Trophoblast cell (in vitro differentiated cells and primary cell): ENCODE measurements around the gene COL2A1.
"Not testable (repeated sequence)": the region's sequence is repeated elsewhere in the genome, so short reads cannot be mapped to it uniquely, and the experiment has no call there.

ENCODE experiments used
- DNase-seq, 2 donors: peaks; one replicate each; pipeline ENCODE4 v3.0.0-alpha.2; 2016
- H2AFZ ChIP-seq: 2 replicates; pipeline ENCODE4 v1.6.1; 2013; ENCODE audit warnings: low read length, moderate library complexity, mild to moderate bottlenecking; ENCODE audit not compliant: insufficient read depth, poor library complexity
- H2AK5ac ChIP-seq: 2 replicates; pipeline ENCODE4 v1.6.1; 2013; ENCODE audit warnings: mild to moderate bottlenecking, low read length
- H2BK120ac ChIP-seq: 2 replicates; pipeline ENCODE4 v1.6.1; 2013; ENCODE audit warnings: low read length, mild to moderate bottlenecking, moderate library complexity; ENCODE audit not compliant: insufficient read depth, poor library complexity
- H2BK12ac ChIP-seq: 2 replicates; pipeline ENCODE4 v1.6.1; 2013; ENCODE audit warnings: mild to moderate bottlenecking, low read length, moderate library complexity
- H2BK5ac ChIP-seq: 2 replicates; pipeline ENCODE4 v1.6.1; 2013; ENCODE audit warnings: low read length, low read depth, moderate library complexity, mild to moderate bottlenecking; ENCODE audit not compliant: poor library complexity
- H3K14ac ChIP-seq: 2 replicates; pipeline ENCODE4 v1.6.1; 2013; ENCODE audit warnings: mild to moderate bottlenecking, low read length
- H3K18ac ChIP-seq: 2 replicates; pipeline ENCODE4 v1.6.1; 2013; ENCODE audit warnings: mild to moderate bottlenecking, low read length
- H3K23ac ChIP-seq: 2 replicates; pipeline ENCODE4 v1.6.1; 2013; ENCODE audit warnings: low read length
- H3K27ac ChIP-seq: 2 replicates; pipeline ENCODE4 v1.5.1; 2013; ENCODE audit warnings: low read depth, mild to moderate bottlenecking, inconsistent platforms, low read length, moderate library complexity
- H3K27me3 ChIP-seq: 2 replicates; pipeline ENCODE4 v1.6.1; 2013; ENCODE audit warnings: inconsistent platforms, mild to moderate bottlenecking, low read length, moderate library complexity; ENCODE audit not compliant: insufficient read depth
- H3K36me3 ChIP-seq, 2 experiments: 1 replicate in 1 of 2; 2 replicates in 1 of 2; pipeline ENCODE4 v1.6.1; 2013; ENCODE audit warnings: low read length in 2 of 2, mild to moderate bottlenecking in 2 of 2, moderate library complexity in 1 of 2; ENCODE audit not compliant: insufficient read depth in 2 of 2, control insufficient read depth in 1 of 2
- H3K4ac ChIP-seq: 2 replicates; pipeline ENCODE4 v1.6.1; 2013; ENCODE audit warnings: low read depth, mild to moderate bottlenecking, low read length, moderate library complexity
- H3K4me1 ChIP-seq, 2 experiments: 1 replicate in 1 of 2; 2 replicates in 1 of 2; pipeline ENCODE4 v1.6.1; 2013; ENCODE audit warnings: low read length in 2 of 2, mild to moderate bottlenecking in 2 of 2, moderate library complexity in 1 of 2; ENCODE audit not compliant: insufficient read depth in 2 of 2, control insufficient read depth in 1 of 2
- H3K4me2 ChIP-seq: 2 replicates; pipeline ENCODE4 v1.6.1; 2013; ENCODE audit warnings: inconsistent platforms, mild to moderate bottlenecking, low read length, moderate library complexity
- H3K4me3 ChIP-seq: 2 replicates; pipeline ENCODE4 v1.5.1; 2013; ENCODE audit warnings: mild to moderate bottlenecking, low read depth, low read length, inconsistent platforms
- H3K79me1 ChIP-seq: one replicate; pipeline ENCODE4 v1.6.1; 2013; ENCODE audit warnings: low read length
- H3K79me2 ChIP-seq: 2 replicates; pipeline ENCODE4 v1.6.1; 2013; ENCODE audit warnings: low read length, mild to moderate bottlenecking; ENCODE audit not compliant: control insufficient read depth, insufficient read depth, poor library complexity
- H3K9ac ChIP-seq: 2 replicates; pipeline ENCODE4 v1.6.1; 2013; ENCODE audit warnings: mild to moderate bottlenecking, low read length
- H3K9me3 ChIP-seq: 2 replicates; pipeline ENCODE4 v1.6.1; 2013; ENCODE audit warnings: low read depth, mild to moderate bottlenecking, control low read depth, inconsistent platforms, low read length; ENCODE audit not compliant: insufficient read depth
- H4K12ac ChIP-seq: 2 replicates; pipeline ENCODE4 v1.6.1; 2013; ENCODE audit warnings: low read depth, mild to moderate bottlenecking, low read length, moderate library complexity
- H4K8ac ChIP-seq: 2 replicates; pipeline ENCODE4 v1.6.1; 2013; ENCODE audit warnings: low read depth, mild to moderate bottlenecking, low read length, moderate library complexity
- H4K91ac ChIP-seq: one replicate; pipeline ENCODE4 v1.6.1; 2013; ENCODE audit warnings: low read depth, mild to moderate bottlenecking, low read length, moderate library complexity
- WGBS: extraction: QIAGEN DNeasy Blood & Tissue Kit; methylation state at CpG from one replicate; pipeline ENCODE4 v1.1.7; 2013; ENCODE audit warnings: missing lambda C conversion rate; ENCODE audit not compliant: insufficient read length, insufficient coverage; ENCODE audit errors: extremely low coverage; 5-methylcytosine and 5-hydroxymethylcytosine counted together

Gene COL2A1

GRCh38 chr12:47962198-47962597 lies 42.1 kb downstream of the COL2A1 start:
- Histone ChIP-seq H3K4me1 (peaks cover 4 to 6% of the 10 kb centered on the region in 2 experiments), H4K91ac (no peak overlapping the region), H3K79me1 (peaks cover 5% of the 10 kb centered on the region), H3K9ac (no peak overlapping the region), H2AFZ (no peak overlapping the region), H3K79me2 (peaks cover 2% of the 10 kb centered on the region), H2BK120ac (no peak overlapping the region), H2BK5ac (no peak overlapping the region), H3K4me3 (no peak overlapping the region), H3K14ac (no peak overlapping the region), H4K8ac (no peak overlapping the region), H4K12ac (no peak overlapping the region), H2BK12ac (peak overlapping the region; percentile 19), H3K27ac (no peak overlapping the region), H3K27me3 (no peaks in the 10 kb centered on the region), H3K4me2 (no peak overlapping the region), H3K23ac (no peak overlapping the region), H3K9me3 (peaks cover 10% of the 10 kb centered on the region), H3K36me3 (peaks cover 5 to 7% of the 10 kb centered on the region in 2 experiments), H3K4ac (no peak overlapping the region), H3K18ac (no peak overlapping the region), H2AK5ac (no peak overlapping the region)
- no CpG with 5 or more reads among the region's 11 CpGs for WGBS
- DNase-seq = no peak

GRCh38 chr12:47957671-47958070 lies 46.6 kb downstream of the COL2A1 start:
- H3K4me2 ChIP-seq, H3K79me1 ChIP-seq, H3K9ac ChIP-seq, H3K18ac ChIP-seq, H3K9me3 ChIP-seq, H2AK5ac ChIP-seq, H3K27ac ChIP-seq, H3K4me3 ChIP-seq, H4K91ac ChIP-seq, H3K36me3 ChIP-seq, H2BK12ac ChIP-seq, H3K79me2 ChIP-seq, H2BK120ac ChIP-seq, H3K23ac ChIP-seq, H2BK5ac ChIP-seq, H3K14ac ChIP-seq, H3K4ac ChIP-seq, H2AFZ ChIP-seq, H4K8ac ChIP-seq, H3K27me3 ChIP-seq, H4K12ac ChIP-seq, DNase-seq: not testable (repeated sequence)
- no CpG with 5 or more reads among the region's 1 CpG for WGBS
- H3K4me1 ChIP-seq = peaks cover 17 to 21% of the 10 kb centered on the region in 2 experiments

- no peak overlapping the region for H3K4me3 ChIP-seq
- H3K79me2 ChIP-seq = peaks cover 2% of the 10 kb centered on the region
- H4K8ac ChIP-seq = no peak overlapping the region
- H3K9ac ChIP-seq = no peak overlapping the region
- peaks cover 30 to 40% of the 10 kb centered on the region in 2 experiments for H3K4me1 ChIP-seq
- no peak overlapping the region for H4K91ac ChIP-seq
- H2BK120ac ChIP-seq = peak overlapping the region; percentile 12
- no peak overlapping the region for H3K14ac ChIP-seq
- WGBS = no CpG with 5 or more reads among the region's 3 CpGs
- H2AFZ ChIP-seq = no peak overlapping the region
- no peak overlapping the region for H3K4me2 ChIP-seq
- no peak for DNase-seq
- peaks cover 23% of the 10 kb centered on the region for H3K79me1 ChIP-seq
- no peaks in the 10 kb centered on the region for H3K27me3 ChIP-seq
- no peak overlapping the region for H3K23ac ChIP-seq
- no peak overlapping the region for H2AK5ac ChIP-seq
- H3K4ac ChIP-seq = no peak overlapping the region
- no peak overlapping the region for H2BK5ac ChIP-seq
- H3K18ac ChIP-seq = no peak overlapping the region
- no peak overlapping the region for H4K12ac ChIP-seq
- H2BK12ac ChIP-seq = no peak overlapping the region
- no peak overlapping the region for H3K27ac ChIP-seq
- no peaks in the 10 kb centered on the region for H3K36me3 ChIP-seq
- H3K9me3 ChIP-seq = peaks cover 9% of the 10 kb centered on the region
These were observed 49.2 kb downstream of the COL2A1 start for GRCh38 chr12:47955059-47955458.

- Histone ChIP-seq H4K12ac (no peak overlapping the region), H2BK12ac (no peak overlapping the region), H2BK120ac (peak overlapping the region; percentile 12), H3K27ac (peak overlapping the region; percentile 42), H3K23ac (no peak overlapping the region), H4K8ac (no peak overlapping the region), H2AK5ac (peak overlapping the region; percentile 33), H3K9me3 (peaks cover 9% of the 10 kb centered on the region), H3K14ac (peak overlapping the region; percentile 11), H3K36me3 (no peaks in the 10 kb centered on the region), H3K79me2 (peaks cover 2% of the 10 kb centered on the region), H2AFZ (no peak overlapping the region), H4K91ac (peak overlapping the region; percentile 28), H3K9ac (no peak overlapping the region), H3K4me1 (peaks cover 35 to 45% of the 10 kb centered on the region in 2 experiments), H3K27me3 (no peaks in the 10 kb centered on the region), H3K79me1 (peaks cover 26% of the 10 kb centered on the region), H3K4me3 (no peak overlapping the region), H2BK5ac (peak overlapping the region; percentile 3), H3K4ac (no peak overlapping the region), H3K18ac (no peak overlapping the region), H3K4me2 (no peak overlapping the region)
- no CpG with 5 or more reads among the region's 4 CpGs for WGBS
- DNase-seq = peak; percentile 74 to 94
These were observed 49.7 kb downstream of the COL2A1 start for GRCh38 chr12:47954467-47955045.
